Measurements from ENCODE around the gene VAV1.

- TF ChIP-seq CTCF (IDR thresholded peaks at IDR 0.05) (no peak), POLR2A (IDR thresholded peaks at IDR 0.05) (no peak)
These were observed 46.8 kb upstream of the VAV1 start for GRCh38 chr19:6725513-6726231.

Measured in thyroid gland (tissue), 4 donors.